GM23248 (cell line): ENCODE data around the gene SLC16A3.

Experiments used
- EZH2 ChIP-seq: fragments of 200-600 bp; sonication (generic); IDR thresholded peaks from 2 replicates; pipeline ENCODE4 v1.6.1; 2018; ENCODE audit warnings: antibody characterized with exemption, mild to moderate bottlenecking; ENCODE audit not compliant: insufficient read depth, poor library complexity, severe bottlenecking
- EZH2phosphoT487 ChIP-seq: fragments of 200-600 bp; sonication (generic); IDR thresholded peaks from 2 replicates; pipeline ENCODE4 v1.6.1; 2018; ENCODE audit warnings: antibody characterized with exemption, moderate library complexity, mild to moderate bottlenecking, low read depth; ENCODE audit not compliant: insufficient read depth

DNA sequence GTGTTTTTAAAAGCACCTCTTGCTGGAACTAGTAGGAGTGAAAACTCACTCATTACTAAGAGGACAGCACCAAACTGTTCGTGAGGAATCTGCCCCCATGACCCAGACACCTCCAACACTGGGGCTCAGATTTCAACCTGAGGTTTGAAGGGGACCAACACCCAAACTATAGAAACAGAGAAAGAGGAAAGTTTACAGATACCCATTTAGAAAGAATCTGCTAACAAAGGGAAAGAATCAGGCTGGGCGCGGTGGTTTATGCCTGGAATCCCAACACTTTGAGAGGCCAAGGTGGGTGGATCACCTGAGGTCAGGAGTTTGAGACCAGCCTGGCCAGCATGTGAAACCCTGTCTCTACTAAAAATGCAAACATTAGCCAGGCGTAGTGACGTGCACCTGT is 48.1 kb downstream of the SLC16A3 start:
- TF ChIP-seq EZH2 (no peak), EZH2phosphoT487 (no peak)
